PC-3 (cell line): Measurements from ENCODE around the gene RAB4B.

ENCODE experiments used
- CTCF ChIP-seq: fragments of 300-600 bp; sonication (generic); conservative IDR thresholded peaks from 2 replicates; pipeline ENCODE4 v1.5.1; 2017; ENCODE audit warnings: antibody characterized with exemption, low read depth, mild to moderate bottlenecking, low read length
- EZH2 ChIP-seq: fragments of 300-600 bp; sonication (generic); IDR thresholded peaks from one replicate; pipeline ENCODE4 v1.6.1; 2017; ENCODE audit warnings: antibody characterized with exemption, mild to moderate bottlenecking, low read length; ENCODE audit not compliant: unreplicated experiment
- EZH2phosphoT487 ChIP-seq: fragments of 300-600 bp; sonication (generic); IDR thresholded peaks from 2 replicates; pipeline ENCODE4 v1.6.1; 2018; ENCODE audit warnings: mild to moderate bottlenecking, antibody characterized with exemption, low read length, borderline replicate concordance

GRCh38 chr19:40808497-40808896 is 30.4 kb downstream of the RAB4B start:
- TF ChIP-seq CTCF: no peak
- no peak for TF ChIP-seq EZH2
- TF ChIP-seq EZH2phosphoT487: no peak
